HFFc6 (cell line): ENCODE results near the gene TRIM2. TPM values are rescaled to one million over a fixed set of nuclear protein-coding genes. Genes with fewer than 3 reads are reported as not detected.

Experiments used
- DNase-seq: peaks from one replicate; pipeline ENCODE4 v3.0.0-alpha.2; 2018
- H3K27ac Mint-ChIP-seq: 2 replicates; pipeline ENCODE4 v1.8.0; 2020; ENCODE audit warnings: mild to moderate bottlenecking, mixed read lengths
- H3K27me3 Mint-ChIP-seq: 2 replicates; pipeline ENCODE4 v1.8.0; 2021; ENCODE audit warnings: mild to moderate bottlenecking, moderate library complexity, mixed read lengths; ENCODE audit not compliant: insufficient read depth
- H3K36me3 Mint-ChIP-seq: 2 replicates; pipeline ENCODE4 v1.8.0; 2021; ENCODE audit warnings: low read depth, mixed read lengths
- H3K4me1 Mint-ChIP-seq: 2 replicates; pipeline ENCODE4 v1.8.0; 2020; ENCODE audit warnings: low read depth, mixed read lengths
- H3K4me3 Mint-ChIP-seq: 2 replicates; pipeline ENCODE4 v1.8.0; 2020; ENCODE audit warnings: mild to moderate bottlenecking, moderate library complexity, mixed read lengths
- H3K9me3 Mint-ChIP-seq: 2 replicates; pipeline ENCODE4 v1.8.0; 2020; ENCODE audit warnings: mild to moderate bottlenecking, mixed read lengths
- total RNA-seq, 6 experiments: library from RNA; stranded (reverse); fragmentation: NEBNext Ultra II Directional; extraction: Animal tissue kit (Norgen Biotek cat#: 25700); gene quantifications; 2 replicates in 1 of 6; 3 replicates in 5 of 6; pipeline ENCODE4 v1.2.3, GENCODE V29; 2021
- TF ChIP-seq, protein P1 (sequence below): fragments of 200-600 bp; sonication (generic); IDR thresholded peaks from 2 replicates; pipeline ENCODE4 v1.5.0; 2021; ENCODE audit warnings: antibody characterized with exemption, mild to moderate bottlenecking

Gene TRIM2
- total RNA-seq, 6 experiments from 2014 or later = 32.3 to 39.6 (median 34.9) TPM

DNA sequence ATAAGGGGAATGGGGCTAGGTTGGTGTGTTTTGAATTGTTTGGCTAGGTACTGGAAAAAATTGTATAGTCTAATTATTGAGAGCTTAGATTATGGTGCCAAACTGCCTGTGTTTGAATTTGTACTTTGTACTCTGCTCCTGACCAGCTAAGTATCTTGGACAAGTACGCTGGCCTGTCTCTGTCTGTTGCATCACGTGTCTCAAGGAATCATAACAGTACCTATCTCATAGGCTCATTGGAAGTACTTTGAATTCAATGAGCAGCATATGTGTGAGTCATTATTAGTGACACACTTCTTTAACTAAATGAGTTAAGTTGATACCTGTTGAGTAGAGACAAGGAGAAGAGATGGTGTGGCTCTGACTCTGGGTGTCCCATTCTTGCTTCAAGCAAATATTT, 70.7 kb downstream of the TRIM2 start:
- Mint-ChIP-seq H3K27me3 (no peaks in the 10 kb centered on the region; the same call in 1 of the 2 replicates), H3K4me3 (no peak overlapping the region), H3K36me3 (peaks cover 5% of the 10 kb centered on the region; the same call in 1 of the 2 replicates), H3K4me1 (peaks cover 14% of the 10 kb centered on the region), H3K27ac (no peak overlapping the region), H3K9me3 (no peaks in the 10 kb centered on the region)
- DNase-seq = no peak
- TF ChIP-seq, protein P1, sequence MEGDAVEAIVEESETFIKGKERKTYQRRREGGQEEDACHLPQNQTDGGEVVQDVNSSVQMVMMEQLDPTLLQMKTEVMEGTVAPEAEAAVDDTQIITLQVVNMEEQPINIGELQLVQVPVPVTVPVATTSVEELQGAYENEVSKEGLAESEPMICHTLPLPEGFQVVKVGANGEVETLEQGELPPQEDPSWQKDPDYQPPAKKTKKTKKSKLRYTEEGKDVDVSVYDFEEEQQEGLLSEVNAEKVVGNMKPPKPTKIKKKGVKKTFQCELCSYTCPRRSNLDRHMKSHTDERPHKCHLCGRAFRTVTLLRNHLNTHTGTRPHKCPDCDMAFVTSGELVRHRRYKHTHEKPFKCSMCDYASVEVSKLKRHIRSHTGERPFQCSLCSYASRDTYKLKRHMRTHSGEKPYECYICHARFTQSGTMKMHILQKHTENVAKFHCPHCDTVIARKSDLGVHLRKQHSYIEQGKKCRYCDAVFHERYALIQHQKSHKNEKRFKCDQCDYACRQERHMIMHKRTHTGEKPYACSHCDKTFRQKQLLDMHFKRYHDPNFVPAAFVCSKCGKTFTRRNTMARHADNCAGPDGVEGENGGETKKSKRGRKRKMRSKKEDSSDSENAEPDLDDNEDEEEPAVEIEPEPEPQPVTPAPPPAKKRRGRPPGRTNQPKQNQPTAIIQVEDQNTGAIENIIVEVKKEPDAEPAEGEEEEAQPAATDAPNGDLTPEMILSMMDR = no peak

- TF ChIP-seq, protein P1 = no peak
- H3K4me1 Mint-ChIP-seq = peaks cover 14% of the 10 kb centered on the region
- peaks cover 5% of the 10 kb centered on the region; the same call in 1 of the 2 replicates for H3K36me3 Mint-ChIP-seq
- no peak overlapping the region for H3K4me3 Mint-ChIP-seq
- H3K27ac Mint-ChIP-seq = no peak overlapping the region
- H3K9me3 Mint-ChIP-seq = no peaks in the 10 kb centered on the region
- DNase-seq = no peak
- H3K27me3 Mint-ChIP-seq = no peaks in the 10 kb centered on the region; the same call in 1 of the 2 replicates
Observed at GRCh38 chr4:153275380-153276276, 71.4 kb downstream of the TRIM2 start.

DNA sequence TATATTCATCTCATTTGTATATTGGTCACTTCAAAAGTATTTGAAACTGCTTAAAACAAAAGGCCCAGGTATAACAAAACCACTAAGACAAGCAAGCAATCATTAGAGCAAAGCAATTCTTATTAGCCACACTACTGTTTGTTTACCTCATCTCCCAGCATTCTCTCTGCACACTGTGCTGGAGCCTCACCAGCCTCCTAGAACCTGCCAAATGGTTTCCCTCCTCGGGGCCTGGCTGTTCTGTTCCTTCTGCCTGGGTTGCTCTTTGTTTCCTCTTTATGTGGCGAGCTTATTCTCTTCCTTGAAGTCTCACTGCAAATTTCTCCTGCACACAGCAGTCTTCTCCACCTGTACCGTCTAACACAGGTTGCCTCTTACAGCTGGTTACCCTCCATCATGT, 72.7 kb downstream of the TRIM2 start:
- DNase-seq = no peak
- Mint-ChIP-seq H3K9me3 (no peaks in the 10 kb centered on the region), H3K36me3 (peaks cover 5% of the 10 kb centered on the region; the same call in 1 of the 2 replicates), H3K27ac (no peak overlapping the region), H3K4me1 (peaks cover 14% of the 10 kb centered on the region), H3K27me3 (no peaks in the 10 kb centered on the region; the same call in 1 of the 2 replicates), H3K4me3 (no peak overlapping the region)
- TF ChIP-seq, protein P1 = no peak

DNA sequence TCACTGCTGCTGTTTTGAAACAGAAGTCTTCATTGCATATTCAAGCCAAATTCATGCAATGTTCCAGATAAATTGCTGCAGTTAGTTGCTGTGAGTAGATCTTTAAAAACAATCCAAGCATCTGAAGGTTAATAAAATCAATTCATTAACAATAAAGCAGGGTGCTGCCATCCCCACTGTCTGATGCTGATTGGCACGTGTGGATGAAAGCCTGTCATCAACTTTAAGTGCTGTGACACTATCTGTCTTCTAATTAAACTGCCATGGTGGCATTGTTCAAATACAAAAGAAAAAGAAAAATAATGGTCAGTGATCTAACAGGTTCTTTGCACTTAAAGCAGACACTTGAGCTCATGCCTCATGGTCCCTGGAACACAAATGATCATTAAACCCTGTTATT, 77.2 kb downstream of the TRIM2 start:
- H3K9me3 Mint-ChIP-seq = no peaks in the 10 kb centered on the region; the same call in 1 of the 2 replicates
- H3K27me3 Mint-ChIP-seq = no peaks in the 10 kb centered on the region; the same call in 1 of the 2 replicates
- TF ChIP-seq, protein P1 = no peak
- peaks cover 24% of the 10 kb centered on the region for H3K36me3 Mint-ChIP-seq
- H3K4me3 Mint-ChIP-seq = no peak overlapping the region
- no peak for DNase-seq
- H3K27ac Mint-ChIP-seq = no peak overlapping the region
- peaks cover 7% of the 10 kb centered on the region for H3K4me1 Mint-ChIP-seq

- peaks cover 23% of the 10 kb centered on the region for H3K36me3 Mint-ChIP-seq
- H3K4me1 Mint-ChIP-seq = peaks cover 4% of the 10 kb centered on the region
- no peak overlapping the region for H3K4me3 Mint-ChIP-seq
- no peaks in the 10 kb centered on the region; the same call in 1 of the 2 replicates for H3K27me3 Mint-ChIP-seq
- TF ChIP-seq, protein P1 = no peak
- H3K9me3 Mint-ChIP-seq = no peaks in the 10 kb centered on the region; the same call in 1 of the 2 replicates
- no peak for DNase-seq
- no peak overlapping the region for H3K27ac Mint-ChIP-seq
Observed at GRCh38 chr4:153282023-153282422, 77.8 kb downstream of the TRIM2 start.
